Measurements from ENCODE around the gene KIFC3. TPM values are rescaled to one million over a fixed set of nuclear protein-coding genes. Genes with fewer than 3 reads are reported as not detected.
"Not testable (repeated sequence)": the region's sequence is repeated elsewhere in the genome, so short reads cannot be mapped to it uniquely, and the experiment has no call there.

KIFC3 gene
- total and polyA plus RNA-seq, 5 donors = 39.9 to 67.5 (median 49.8) TPM

DNA sequence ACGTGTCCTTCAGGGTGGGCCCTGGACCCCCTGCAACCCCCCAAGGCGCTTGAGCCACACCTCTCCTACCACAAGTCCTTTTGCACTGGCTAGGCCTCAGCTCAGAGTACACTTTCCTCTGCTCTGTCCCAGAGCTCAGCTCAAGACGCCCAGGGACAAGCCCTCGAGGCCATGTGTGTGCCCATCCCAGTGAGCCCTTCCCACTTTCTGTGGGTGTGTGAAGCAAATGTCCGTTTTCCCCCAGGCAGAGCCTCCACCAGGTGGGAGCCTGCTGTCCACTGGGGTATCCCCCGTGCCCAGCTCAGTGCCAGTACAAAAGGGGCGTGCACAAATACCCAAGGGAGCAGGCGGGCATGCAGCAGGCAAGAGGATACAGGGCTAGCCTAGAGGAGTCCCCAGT lies 18.4 kb downstream of the KIFC3 start:
- peak in 1 of 3 donors; percentile 21 for DNase-seq
- ATAC-seq = no peak
- no peak overlapping the region for H3K4me3 ChIP-seq (ENCODE audit: low read length)
- H3K27me3 ChIP-seq (ENCODE audit: control insufficient read depth, insufficient read depth) = no peaks in the 10 kb centered on the region
- WGBS = 92% methylated on average over 8 of the region's 8 CpGs
- no peaks in the 10 kb centered on the region for H3K9me3 ChIP-seq (ENCODE audit: control insufficient read depth, low read length)
- H3K4me1 ChIP-seq (ENCODE audit: control insufficient read depth, insufficient read depth, low read length) = peaks cover 7% of the 10 kb centered on the region
- H3K27ac ChIP-seq (ENCODE audit: low read length) = no peak overlapping the region
- intact Hi-C loops (cut with DNase I) = no loop called here

DNA sequence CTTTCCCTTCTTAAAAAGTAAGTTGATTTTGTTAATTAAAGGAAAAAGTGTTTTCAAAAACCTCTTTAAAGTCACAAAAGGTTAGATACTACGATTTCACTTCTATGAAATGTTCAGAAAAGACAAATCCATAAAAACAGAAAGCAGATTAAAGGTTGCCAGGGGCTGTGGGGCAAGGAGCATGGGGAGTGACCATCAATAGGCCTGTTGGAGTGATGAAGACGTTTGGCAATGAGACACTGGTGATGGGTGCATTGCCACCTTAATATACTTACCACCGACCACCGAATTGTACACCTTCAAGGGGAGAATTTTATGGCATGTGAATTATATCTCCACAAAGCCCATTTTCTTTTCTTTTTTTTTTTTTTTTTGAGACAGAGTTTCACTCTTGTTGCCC lies 19.2 kb downstream of the KIFC3 start:
- Histone ChIP-seq H3K9me3 (ENCODE audit: control insufficient read depth, low read length) (no peaks in the 10 kb centered on the region), H3K27me3 (ENCODE audit: control insufficient read depth, insufficient read depth) (no peaks in the 10 kb centered on the region), H3K4me1 (ENCODE audit: control insufficient read depth, insufficient read depth, low read length) (peaks cover 3% of the 10 kb centered on the region), H3K27ac (ENCODE audit: low read length) (no peak overlapping the region), H3K4me3 (ENCODE audit: low read length) (no peak overlapping the region)
- ATAC-seq (no peak), DNase-seq (no peak)
- intact Hi-C loops (cut with DNase I) = no loop called here
- 85% methylated on average over 4 of the region's 4 CpGs for WGBS

DNA sequence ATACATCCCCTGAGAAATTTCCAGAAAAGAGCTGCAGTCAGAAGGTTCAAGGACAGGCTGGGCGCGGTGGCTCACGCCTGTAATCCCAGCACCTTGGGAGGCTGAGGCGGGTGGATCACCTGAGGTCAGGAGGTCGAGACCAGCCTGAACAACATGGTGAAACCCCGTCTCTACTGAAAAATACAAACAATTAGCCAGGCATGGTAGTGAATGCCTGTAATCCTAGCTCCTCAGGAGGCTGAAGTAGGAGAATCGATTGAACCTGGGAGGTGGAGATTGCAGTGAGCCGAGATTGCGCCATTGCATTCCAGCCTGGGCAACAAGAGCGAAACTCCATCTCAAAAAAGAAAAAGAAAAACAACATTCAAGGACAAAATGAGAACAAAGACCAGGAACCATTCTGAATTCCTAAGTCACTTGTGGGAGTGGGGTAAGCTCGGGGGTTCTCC lies 19.7 kb downstream of the KIFC3 start:
- H3K27me3 ChIP-seq (ENCODE audit: control insufficient read depth, insufficient read depth); ATAC-seq; H3K4me1 ChIP-seq (ENCODE audit: control insufficient read depth, insufficient read depth, low read length); DNase-seq; H3K4me3 ChIP-seq (ENCODE audit: low read length); intact Hi-C loops (cut with DNase I); H3K27ac ChIP-seq (ENCODE audit: low read length); H3K9me3 ChIP-seq (ENCODE audit: control insufficient read depth, low read length): not testable (repeated sequence)
- WGBS = 95% methylated on average over 11 of the region's 11 CpGs

DNA sequence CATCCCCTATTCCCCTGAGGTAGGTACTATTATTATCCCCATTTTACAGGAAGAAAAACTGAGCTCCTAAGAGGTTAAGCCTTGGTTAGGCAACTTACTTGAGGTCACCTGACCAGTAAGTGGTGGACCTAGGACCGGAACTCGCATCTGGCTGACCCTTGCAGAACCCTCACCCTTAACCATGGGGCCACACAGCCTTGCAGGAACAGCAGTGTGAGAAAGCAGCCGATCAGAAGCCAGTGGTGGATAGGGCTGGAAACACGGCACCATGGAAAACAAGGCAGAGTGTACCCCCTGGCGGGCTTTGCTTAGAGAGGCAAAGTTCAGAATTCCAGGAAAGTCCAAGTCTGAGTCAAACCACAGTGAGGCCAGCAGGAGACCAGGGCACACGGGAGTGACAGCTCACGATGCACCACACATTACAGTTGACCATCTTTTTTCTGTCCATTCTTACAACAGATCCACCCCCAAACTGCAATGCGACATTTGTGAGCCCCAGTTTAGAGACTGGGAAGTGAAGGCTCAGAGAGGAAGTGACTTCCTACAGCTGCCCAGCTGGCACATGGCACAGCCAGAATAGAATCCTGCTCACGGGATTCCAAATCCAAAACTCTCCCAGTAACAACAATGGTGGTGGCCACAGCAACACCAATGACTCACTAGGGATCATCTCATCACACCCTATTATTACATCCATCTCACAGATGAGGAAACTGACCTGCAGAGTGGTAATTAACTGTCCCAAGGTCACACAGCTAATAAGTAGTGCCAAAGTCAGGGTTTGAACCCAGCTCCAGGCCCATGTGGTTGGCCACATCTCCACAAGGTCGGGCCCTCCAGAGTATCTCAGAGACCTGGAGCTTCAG lies 20.3 kb downstream of the KIFC3 start:
- intact Hi-C loops (cut with DNase I) = no loop called here
- Histone ChIP-seq H3K4me3 (ENCODE audit: low read length) (no peak overlapping the region), H3K27ac (ENCODE audit: low read length) (no peak overlapping the region), H3K4me1 (ENCODE audit: control insufficient read depth, insufficient read depth, low read length) (peaks cover 3% of the 10 kb centered on the region), H3K27me3 (ENCODE audit: control insufficient read depth, insufficient read depth) (no peaks in the 10 kb centered on the region), H3K9me3 (ENCODE audit: control insufficient read depth, low read length) (no peaks in the 10 kb centered on the region)
- ATAC-seq (no peak), DNase-seq (no peak)
- WGBS = 88% methylated on average over 10 of the region's 10 CpGs

DNA sequence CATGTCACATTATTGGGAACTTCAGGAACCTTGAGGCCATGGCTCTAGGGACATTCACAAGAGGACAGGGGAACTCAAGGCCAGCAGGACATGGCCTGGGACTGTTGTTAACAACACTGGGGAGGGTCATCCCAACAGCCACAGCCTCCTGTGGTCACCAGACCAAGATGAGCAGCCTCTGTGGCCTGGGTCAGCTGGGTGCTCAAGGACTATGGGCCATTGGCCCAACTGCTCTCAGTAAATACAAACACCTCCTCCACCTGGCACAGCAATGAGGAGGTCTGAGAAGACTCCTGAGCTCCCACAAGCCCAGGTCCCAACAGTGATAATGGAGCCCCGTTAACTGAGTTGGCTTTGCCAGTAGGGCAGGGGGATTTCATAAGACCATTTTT lies 20.9 kb downstream of the KIFC3 start:
- peak in 1 of 3 donors; percentile 26 for DNase-seq
- Histone ChIP-seq H3K27me3 (ENCODE audit: control insufficient read depth, insufficient read depth) (no peaks in the 10 kb centered on the region), H3K4me1 (ENCODE audit: control insufficient read depth, insufficient read depth, low read length) (peaks cover 3% of the 10 kb centered on the region), H3K9me3 (ENCODE audit: control insufficient read depth, low read length) (no peaks in the 10 kb centered on the region), H3K4me3 (ENCODE audit: low read length) (no peak overlapping the region), H3K27ac (ENCODE audit: low read length) (no peak overlapping the region)
- 89% methylated on average over 1 of the region's 1 CpG for WGBS
- ATAC-seq = no peak
- intact Hi-C loops (cut with DNase I) = no loop called here

DNA sequence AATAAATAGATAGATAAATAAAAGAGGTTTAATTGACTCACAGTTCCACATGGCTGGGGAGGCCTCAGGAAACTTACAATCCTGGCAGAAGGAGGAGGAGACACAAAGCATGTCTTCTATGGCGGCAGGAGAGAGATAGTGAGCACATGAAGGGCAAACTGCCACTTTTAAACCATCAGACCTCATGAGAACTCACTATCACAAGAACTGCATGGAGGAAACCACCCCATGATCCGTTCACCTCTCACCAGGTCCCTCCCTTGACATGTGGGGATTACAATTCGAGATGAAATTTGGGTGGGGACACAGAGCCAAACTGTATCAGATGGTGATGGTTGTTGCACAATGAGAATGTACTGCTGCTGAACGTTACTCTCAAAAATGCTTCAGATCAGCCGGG lies 22.5 kb downstream of the KIFC3 start:
- intact Hi-C loops (cut with DNase I); H3K27ac ChIP-seq (ENCODE audit: low read length); H3K4me1 ChIP-seq (ENCODE audit: control insufficient read depth, insufficient read depth, low read length); H3K4me3 ChIP-seq (ENCODE audit: low read length); ATAC-seq; H3K27me3 ChIP-seq (ENCODE audit: control insufficient read depth, insufficient read depth); DNase-seq; H3K9me3 ChIP-seq (ENCODE audit: control insufficient read depth, low read length): not testable (repeated sequence)
- 83% methylated on average over 5 of the region's 5 CpGs for WGBS

DNA sequence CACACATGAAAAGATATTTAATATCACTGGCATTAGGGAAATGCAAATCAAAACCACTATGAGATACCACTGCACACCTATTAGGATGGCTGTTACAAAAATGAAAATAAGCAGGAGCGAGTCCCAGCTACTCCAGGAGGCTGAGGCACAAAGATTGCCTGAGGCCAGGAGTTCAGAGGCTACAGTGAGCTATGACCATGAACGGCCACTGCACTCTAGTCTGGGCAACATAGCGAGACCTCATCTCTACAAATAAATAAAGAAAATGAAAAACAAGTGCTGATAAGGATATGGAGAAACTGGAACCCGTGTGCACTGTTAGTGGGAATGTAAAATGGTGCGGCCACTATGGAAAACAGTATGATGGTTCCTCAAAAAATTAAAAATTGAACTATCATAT lies 23.6 kb downstream of the KIFC3 start:
- Histone ChIP-seq H3K9me3 (ENCODE audit: control insufficient read depth, low read length) (no peaks in the 10 kb centered on the region), H3K27ac (ENCODE audit: low read length) (no peak overlapping the region), H3K4me1 (ENCODE audit: control insufficient read depth, insufficient read depth, low read length) (no peaks in the 10 kb centered on the region), H3K27me3 (ENCODE audit: control insufficient read depth, insufficient read depth) (no peaks in the 10 kb centered on the region), H3K4me3 (ENCODE audit: low read length) (no peak overlapping the region)
- ATAC-seq (no peak), DNase-seq (no peak)
- 90% methylated on average over 5 of the region's 5 CpGs for WGBS
- intact Hi-C loops (cut with DNase I) = no loop called here

DNA sequence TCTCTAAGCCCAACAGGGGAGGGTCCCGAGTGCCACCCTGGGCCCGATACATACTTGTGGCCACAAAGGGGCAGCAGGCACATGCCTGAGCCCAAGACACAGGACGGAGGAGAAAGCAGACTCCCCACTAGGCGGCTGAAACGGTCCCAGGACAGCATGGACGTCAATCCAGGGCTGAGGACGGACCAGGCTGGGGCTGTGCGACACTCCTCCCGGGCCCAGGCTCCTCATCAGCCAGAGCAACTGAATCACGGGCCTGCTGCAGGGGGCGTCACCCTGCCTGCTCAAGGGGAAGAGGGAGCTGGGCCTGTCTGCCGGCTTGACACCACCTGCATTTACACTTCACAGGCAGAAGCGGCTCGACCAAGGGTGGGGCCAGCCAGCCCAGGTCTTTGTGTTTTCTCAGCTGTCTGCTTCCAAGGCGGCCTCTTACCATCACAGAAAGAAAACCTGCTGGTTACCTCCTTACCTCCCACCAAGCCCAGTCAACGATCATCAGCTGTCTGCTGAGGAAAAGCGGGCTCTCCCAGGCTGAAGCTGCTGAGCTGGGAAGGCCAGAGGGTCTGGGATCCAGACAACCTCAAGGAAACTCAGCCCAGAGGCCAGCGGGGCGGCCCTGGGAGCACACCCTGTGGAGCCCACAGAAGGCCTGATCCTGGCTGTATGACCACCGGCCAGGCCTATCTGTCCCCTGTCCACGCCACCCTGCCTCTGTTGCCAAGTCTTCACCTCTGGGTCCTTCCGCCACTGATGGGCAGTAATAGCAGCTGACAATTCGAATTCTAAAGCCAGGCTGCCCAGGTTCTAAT lies 26.4 kb downstream of the KIFC3 start:
- no peak overlapping the region for H3K4me3 ChIP-seq (ENCODE audit: low read length)
- DNase-seq (peak; percentile 32 to 57 (median 51)), ATAC-seq (peak; percentile 43 to 44)
- WGBS = 69% methylated on average over 23 of the region's 23 CpGs
- no peaks in the 10 kb centered on the region for H3K27me3 ChIP-seq (ENCODE audit: control insufficient read depth, insufficient read depth)
- H3K4me1 ChIP-seq (ENCODE audit: control insufficient read depth, insufficient read depth, low read length) = no peaks in the 10 kb centered on the region
- H3K9me3 ChIP-seq (ENCODE audit: control insufficient read depth, low read length) = no peaks in the 10 kb centered on the region
- H3K27ac ChIP-seq (ENCODE audit: low read length) = no peak overlapping the region
- intact Hi-C loops (cut with DNase I) = no loop called here

DNA sequence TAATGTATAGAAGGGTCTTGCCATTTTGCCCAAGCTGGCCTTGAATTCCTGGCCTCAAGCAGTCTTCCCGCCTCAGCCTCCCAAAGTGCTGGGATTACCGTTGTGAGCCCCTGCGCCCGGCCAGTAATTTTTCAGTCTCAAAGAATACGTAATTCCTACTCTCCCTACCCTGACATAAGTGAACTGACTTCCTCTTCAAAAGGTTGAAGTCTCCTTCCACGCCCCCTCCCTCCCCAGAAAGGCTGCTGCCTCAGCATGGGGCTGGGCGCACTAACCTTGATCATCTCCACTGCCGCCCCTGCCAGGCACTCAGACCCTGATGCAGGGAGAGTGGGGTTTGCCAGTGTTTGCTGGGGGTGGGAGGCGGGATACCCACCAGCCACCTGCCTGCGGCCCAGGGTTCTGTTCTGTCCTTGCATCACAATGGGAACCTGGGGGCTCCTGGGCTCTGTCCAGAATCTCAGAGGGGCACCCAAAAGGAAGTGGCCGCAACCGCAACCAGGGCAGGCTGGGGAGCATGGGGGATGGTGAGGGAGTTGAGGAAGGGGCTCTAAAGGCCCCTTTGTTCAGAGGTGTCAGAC lies 27.5 kb downstream of the KIFC3 start:
- intact Hi-C loops (cut with DNase I) = no loop called here
- ATAC-seq = no peak
- 95% methylated on average over 12 of the region's 12 CpGs for WGBS
- H3K4me1 ChIP-seq (ENCODE audit: control insufficient read depth, insufficient read depth, low read length) = no peaks in the 10 kb centered on the region
- H3K4me3 ChIP-seq (ENCODE audit: low read length) = no peak overlapping the region
- no peaks in the 10 kb centered on the region for H3K9me3 ChIP-seq (ENCODE audit: control insufficient read depth, low read length)
- H3K27ac ChIP-seq (ENCODE audit: low read length) = no peak overlapping the region
- no peaks in the 10 kb centered on the region for H3K27me3 ChIP-seq (ENCODE audit: control insufficient read depth, insufficient read depth)
- peak in 2 of 3 donors; percentile 7 to 35 for DNase-seq

DNA sequence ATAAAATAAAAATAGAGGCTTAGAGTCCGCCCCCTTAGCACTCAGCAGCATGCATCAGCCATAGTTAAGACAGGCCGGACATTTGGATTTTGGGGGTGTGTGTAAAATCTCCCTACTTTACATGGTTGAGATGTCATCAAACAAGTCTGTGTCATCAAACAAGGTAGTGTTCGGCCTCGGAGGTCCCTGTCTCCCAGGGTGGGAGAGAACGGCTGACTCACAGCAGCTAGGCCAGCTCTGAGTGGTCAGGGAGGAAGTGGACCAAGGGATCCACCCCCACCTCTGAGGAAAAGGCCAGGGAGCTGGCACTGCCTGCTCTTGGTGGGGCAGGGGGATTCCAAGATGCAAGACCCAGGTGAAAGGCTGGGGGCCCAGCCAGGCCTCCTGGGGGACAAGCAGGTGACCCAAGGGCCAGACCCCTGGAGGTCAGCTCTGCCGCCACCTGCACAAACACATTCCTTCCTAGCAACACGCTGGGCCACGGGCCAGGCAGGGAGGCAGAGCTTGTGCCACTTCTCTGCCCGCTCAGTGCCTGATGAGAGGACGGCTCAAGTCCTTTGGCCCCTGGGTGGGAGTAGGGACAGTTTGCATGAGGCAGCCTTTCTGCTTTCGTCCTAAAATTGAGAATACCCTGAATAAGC lies 28.5 kb downstream of the KIFC3 start:
- Histone ChIP-seq H3K4me3 (ENCODE audit: low read length) (no peak overlapping the region), H3K27ac (ENCODE audit: low read length) (no peak overlapping the region), H3K27me3 (ENCODE audit: control insufficient read depth, insufficient read depth) (no peaks in the 10 kb centered on the region), H3K9me3 (ENCODE audit: control insufficient read depth, low read length) (no peaks in the 10 kb centered on the region), H3K4me1 (ENCODE audit: control insufficient read depth, insufficient read depth, low read length) (no peaks in the 10 kb centered on the region)
- 84% methylated on average over 11 of the region's 11 CpGs for WGBS
- ATAC-seq (no peak), DNase-seq (peak in 2 of 3 donors; percentile 13 to 49)
- intact Hi-C loops (cut with DNase I) = no loop called here
